Pancreas (tissue), 10 donors: Measurements from ENCODE around the gene IWS1. TPM values are rescaled to one million over a fixed set of nuclear protein-coding genes. Genes with fewer than 3 reads are reported as not detected.

Experiments used
- ATAC-seq, 4 donors: fragments of 200-7000 bp; cut with Tn5 transposase; one replicate each; pipeline versions ENCODE4 v1.8.0 to v1.9.1; 2020; ENCODE audit warnings: mild to moderate bottlenecking in 4 of 4, moderate library complexity in 4 of 4
- DNase-seq, 6 donors: peaks; one replicate each; pipeline ENCODE4 v3.0.0-alpha.2; 2020
- FAIRE-seq: peaks from 2 replicates; lab custom pipeline; 2012; peaks lifted over from hg19 to GRCh38; lab: Jason Lieb, UNC
- H3K27ac ChIP-seq, 4 donors: fragments of 200-600 bp; sonication (generic); 1 replicate in 3 of 4; 2 replicates in 1 of 4; pipeline versions ENCODE4 v1.5.0 to v1.8.0; 2020
- H3K27me3 ChIP-seq, 4 donors: fragments of 200-600 bp; one replicate each; pipeline ENCODE4 v1.8.0; 2021
- H3K36me3 ChIP-seq, 3 donors: fragments of 200-600 bp; sonication (generic) in 1 of 3; one replicate each; pipeline versions ENCODE4 v1.5.0 to v1.8.0; 2020 to 2021
- H3K4me1 ChIP-seq, 3 donors: fragments of 200-600 bp; one replicate each; pipeline ENCODE4 v1.8.0; 2021
- H3K4me3 ChIP-seq, 4 donors: fragments of 200-600 bp; sonication (generic) in 2 of 4; one replicate each; pipeline versions ENCODE4 v1.5.0 to v1.8.0; 2020 to 2021
- H3K9me3 ChIP-seq, 4 donors: fragments of 200-600 bp; one replicate each; pipeline ENCODE4 v1.8.0; 2021
- CTCF ChIP-seq, 4 donors: fragments of 200-600 bp; sonication (generic) in 3 of 4; IDR thresholded peaks; one replicate each; pipeline versions ENCODE4 v1.5.0 to v1.8.0; 2021; ENCODE audit warnings: antibody characterized with exemption in 4 of 4
- WGBS, 2 donors: extraction: QIAGEN DNeasy Blood & Tissue Kit; methylation state at CpG; one replicate each; pipeline ENCODE4 v1.1.7; 2013; 5-methylcytosine and 5-hydroxymethylcytosine counted together
- intact Hi-C, 3 donors: fragments of 100-400 bp; cut with DNase I; formaldehyde crosslinking; loops; one replicate each; pipeline versions ENCODE4 v1.11.1 to v1.14.2; 2022
- polyA plus RNA-seq, 2 donors: library from polyadenylated mRNA; stranded (reverse); fragments of 200-250 nt; gene quantifications; one replicate each; pipeline ENCODE4 v1.2.3, GENCODE V29; 2013
- total RNA-seq, 6 donors: library from RNA; stranded (reverse); fragmentation: NEBNext Ultra II Directional in 4 of 6; extraction: Animal tissue kit (Norgen Biotek cat#: 25700) in 4 of 6; gene quantifications; one replicate each; pipeline versions ENCODE4 v1.2.1 to v1.2.4, GENCODE V29; 2021 to 2023
- donor health status: healthy with polysubstance abuse.
- donor health status: DM: no; HTN: no; CAD: no; lungs with moderate emphysema.
- donor health status: DM: no; HTN: no; CAD: no.
- donor health status: control.
- donor health status: control.
- donor health status: Bipolar disorder and iron deficiency.
- donor health status: DM: yes; HTN: yes; CAD: no.
- donor health status: DM: no; HTN: no; CAD: no.
- donor health status: DM: no; HTN: no; CAD: no.
- donor health status: DM: yes; HTN: yes; CAD: no.

IWS1 gene
- total and polyA plus RNA-seq, 8 donors: 9.7 to 22.3 (median 13.9) TPM

- no peak overlapping the region for H3K4me3 ChIP-seq
- no peaks in the 10 kb centered on the region for H3K4me1 ChIP-seq
- FAIRE-seq (no peak), ATAC-seq (no peak), DNase-seq (no peak)
- H3K9me3 ChIP-seq: no peaks in the 10 kb centered on the region
- no peaks in the 10 kb centered on the region for H3K36me3 ChIP-seq
- no peak for TF ChIP-seq CTCF (IDR thresholded peaks at IDR 0.05)
- intact Hi-C loops: no loop called here
- no peaks in the 10 kb centered on the region for H3K27me3 ChIP-seq
- H3K27ac ChIP-seq: no peak overlapping the region
- WGBS, 2 donors: 73 to 87% methylated on average over 2 of the region's 2 CpGs
These were observed 26.6 kb upstream of the IWS1 start for GRCh38 chr2:127552846-127553245.

- H3K4me1 ChIP-seq: no peaks in the 10 kb centered on the region
- WGBS, 2 donors: 70 to 78% methylated on average over 6 of the region's 6 CpGs
- H3K4me3 ChIP-seq: no peak overlapping the region
- FAIRE-seq (no peak), DNase-seq (no peak), ATAC-seq (no peak)
- H3K9me3 ChIP-seq: no peaks in the 10 kb centered on the region
- intact Hi-C loops: no loop called here
- H3K27ac ChIP-seq: no peak overlapping the region
- TF ChIP-seq CTCF (IDR thresholded peaks at IDR 0.05): no peak
- H3K27me3 ChIP-seq: no peaks in the 10 kb centered on the region
- no peaks in the 10 kb centered on the region for H3K36me3 ChIP-seq
These were observed 26.0 kb upstream of the IWS1 start for GRCh38 chr2:127552336-127552735.

- WGBS, 2 donors: 70 to 81% methylated on average over 7 of the region's 7 CpGs
- DNase-seq (no peak), FAIRE-seq (no peak), ATAC-seq (no peak)
- no peak overlapping the region for H3K27ac ChIP-seq
- intact Hi-C loops: no loop called here
- no peaks in the 10 kb centered on the region for H3K36me3 ChIP-seq
- H3K27me3 ChIP-seq: no peaks in the 10 kb centered on the region
- no peak overlapping the region for H3K4me3 ChIP-seq
- no peaks in the 10 kb centered on the region for H3K9me3 ChIP-seq
- TF ChIP-seq CTCF (IDR thresholded peaks at IDR 0.05): no peak
- H3K4me1 ChIP-seq: no peaks in the 10 kb centered on the region
These were observed 25.1 kb upstream of the IWS1 start for GRCh38 chr2:127551221-127551930.

GRCh38 chr2:127546797-127547196 is 20.5 kb upstream of the IWS1 start:
- Histone ChIP-seq H3K27me3 (no peaks in the 10 kb centered on the region), H3K36me3 (no peaks in the 10 kb centered on the region), H3K9me3 (no peaks in the 10 kb centered on the region), H3K4me3 (no peak overlapping the region), H3K4me1 (no peaks in the 10 kb centered on the region), H3K27ac (no peak overlapping the region)
- TF ChIP-seq CTCF (IDR thresholded peaks at IDR 0.05): no peak
- FAIRE-seq: no peak
- no peak for DNase-seq
- ATAC-seq: no peak
- 63 to 74% methylated on average over 3 of the region's 3 CpGs for WGBS, 2 donors
- intact Hi-C loops: no loop called here

- 90 to 100% methylated on average over 1 of the region's 1 CpG for WGBS, 2 donors
- no peak for DNase-seq
These were observed 19.5 kb upstream of the IWS1 start for GRCh38 chr2:127545796-127546195.

More at GRCh38 chr2:127545796-127546195, 19.5 kb upstream of the IWS1 start:
- Histone ChIP-seq H3K4me3 (no peak overlapping the region), H3K27ac (no peak overlapping the region), H3K27me3 (no peaks in the 10 kb centered on the region), H3K4me1 (no peaks in the 10 kb centered on the region), H3K9me3 (no peaks in the 10 kb centered on the region), H3K36me3 (no peaks in the 10 kb centered on the region)
- no peak for TF ChIP-seq CTCF (IDR thresholded peaks at IDR 0.05)
- intact Hi-C loops: no loop called here
- no peak for FAIRE-seq
- ATAC-seq: no peak
